Uterine smooth muscle cell (primary cell): Measurements from ENCODE around the gene PPHLN1. TPM values are rescaled to one million over a fixed set of nuclear protein-coding genes. Genes with fewer than 3 reads are reported as not detected.

Experiments used
- total RNA-seq: library from RNA; depleted of rRNA; stranded (reverse); fragments of >200 nt; gene quantifications from 2 replicates; pipeline ENCODE4 v1.2.3, GENCODE V29; 2014

The PPHLN1 gene
- 70.0 and 97.3 TPM in 2 replicates for total RNA-seq

GRCh38 chr12:42325653-42326474, at the start of gene PPHLN1, which contains the start of gene ZCRB1:
Gene PPHLN1 (plus strand): TSS chr12:42326167. CDS start chr12:42335903, 9,736 bp downstream.
Gene ZCRB1 (minus strand): TSS chr12:42326094. CDS start chr12:42324102, 1,992 bp downstream.

Other genes with a start within 250 kb of the PPHLN1 start
- gene GXYLT1, start 181.3 kb upstream of the PPHLN1 start, total RNA-seq = 17.2 and 23.0 TPM in 2 replicates
- 19.5 and 45.3 TPM in 2 replicates for gene YAF2, start 87.9 kb upstream of the PPHLN1 start, total RNA-seq
- 29.8 and 33.9 TPM in 2 replicates for gene ZCRB1, start 73 bp upstream of the PPHLN1 start, total RNA-seq